Lung (tissue), 12 donors: ENCODE measurements around the gene COX4I1. TPM values are rescaled to one million over a fixed set of nuclear protein-coding genes. Genes with fewer than 3 reads are reported as not detected.

Source experiments
- ATAC-seq: fragments of 200-7000 bp; cut with Tn5 transposase; one replicate; pipeline ENCODE4 v1.9.1; 2020; ENCODE audit warnings: moderate number of reproducible peaks; ENCODE audit not compliant: insufficient read depth, low FRiP score
- DNase-seq, 3 donors: peaks; one replicate each; pipeline ENCODE4 v3.0.0-alpha.2; 2013 to 2017
- H3K27ac ChIP-seq, 2 donors: one replicate each; pipeline ENCODE4 v1.5.1; 2013; ENCODE audit warnings: mild to moderate bottlenecking in 2 of 2, moderate library complexity in 2 of 2, control low read depth in 1 of 2, inconsistent platforms in 1 of 2, low read depth in 1 of 2, low read length in 1 of 2
- H3K27me3 ChIP-seq, 3 donors: one replicate each; pipeline ENCODE4 v1.5.1; 2013; ENCODE audit warnings: low read length in 2 of 3; ENCODE audit not compliant: control insufficient read depth in 3 of 3, insufficient read depth in 3 of 3
- H3K36me3 ChIP-seq, 4 donors: one replicate each; pipeline ENCODE4 v1.5.1; 2013; ENCODE audit warnings: low read length in 4 of 4, mild to moderate bottlenecking in 1 of 4, moderate library complexity in 1 of 4; ENCODE audit not compliant: control insufficient read depth in 4 of 4, insufficient read depth in 4 of 4
- H3K4me1 ChIP-seq, 5 donors: one replicate each; pipeline ENCODE4 v1.5.1; 2013; ENCODE audit warnings: low read length in 5 of 5, mild to moderate bottlenecking in 2 of 5, moderate library complexity in 1 of 5; ENCODE audit not compliant: control insufficient read depth in 5 of 5, insufficient read depth in 5 of 5
- H3K4me3 ChIP-seq: one replicate; pipeline ENCODE4 v1.5.1; 2013; ENCODE audit warnings: mild to moderate bottlenecking, control low read depth, moderate library complexity
- H3K9ac ChIP-seq, 2 donors: one replicate each; pipeline ENCODE4 v1.5.1; 2013; ENCODE audit warnings: low read length in 2 of 2, control low read depth in 1 of 2; ENCODE audit not compliant: insufficient read depth in 1 of 2
- H3K9me3 ChIP-seq, 4 donors: one replicate each; pipeline ENCODE4 v1.5.1; 2013; ENCODE audit warnings: low read length in 3 of 4, mild to moderate bottlenecking in 1 of 4, moderate library complexity in 1 of 4; ENCODE audit not compliant: control insufficient read depth in 4 of 4, insufficient read depth in 3 of 4
- WGBS, 2 donors: extraction: QIAGEN DNeasy Blood & Tissue Kit; methylation state at CpG; one replicate each; pipeline ENCODE4 v1.1.7; 2013; 5-methylcytosine and 5-hydroxymethylcytosine counted together
- polyA plus RNA-seq, 2 donors: library from polyadenylated mRNA; stranded (reverse); fragments of 200-250 nt; gene quantifications; one replicate each; pipeline ENCODE4 v1.2.1, GENCODE V29; 2013
- total RNA-seq, 2 donors: library from RNA; depleted of rRNA in 1 of 2; stranded (reverse); fragments of >200 nt in 1 of 2; gene quantifications; one replicate each; pipeline ENCODE4 v1.2.1, GENCODE V29; 2014 to 2021
- TF ChIP-seq, protein P1 (sequence below): IDR thresholded peaks from 2 replicates; pipeline ENCODE4 v1.5.1; 2012; ENCODE audit warnings: mild to moderate bottlenecking; ENCODE audit errors: control extremely low read depth, extremely low read depth
- donor health status: control.
- donor health status: control.
- donor health status: Bipolar disorder and iron deficiency.
- donor health status: healthy.
- donor health status: DM: yes; HTN: yes; CAD: no.

Gene COX4I1
- total and polyA plus RNA-seq, 4 donors: 243 to 1,291 (median 532) TPM

DNA sequence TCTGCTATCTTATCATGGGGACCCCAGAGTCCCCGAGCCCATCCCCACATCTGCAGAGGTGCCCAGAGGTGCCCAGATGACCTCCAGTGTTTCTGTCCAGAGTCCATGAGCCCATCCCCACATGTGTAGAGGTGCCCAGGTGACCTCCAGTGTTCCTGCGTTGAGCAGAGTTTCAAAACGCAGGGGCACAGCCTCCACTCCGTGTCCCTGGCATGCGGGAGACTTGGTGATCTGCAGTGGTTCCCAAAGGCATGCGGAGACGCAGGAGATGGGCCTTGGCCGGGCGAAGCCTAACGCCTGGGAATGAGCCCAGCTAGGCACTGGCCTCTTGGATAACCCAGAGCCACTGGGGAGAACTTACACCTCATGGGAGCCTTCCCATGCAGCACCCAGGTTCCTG lies 41.3 kb downstream of the COX4I1 start:
- Histone ChIP-seq H3K4me3 (no peak overlapping the region), H3K27me3 (peaks cover 0 to 6% (median 0%) of the 10 kb centered on the region in 3 donors), H3K27ac (no peak overlapping the region), H3K4me1 (peaks cover 0 to 10% (median 8%) of the 10 kb centered on the region in 5 donors), H3K9ac (no peak overlapping the region), H3K36me3 (no peaks in the 10 kb centered on the region), H3K9me3 (peaks cover 0 to 4% (median 0%) of the 10 kb centered on the region in 4 donors)
- WGBS, 2 donors: 93 to 97% methylated on average over 10 of the region's 10 CpGs
- DNase-seq (no peak), ATAC-seq (no peak)
- TF ChIP-seq, protein P1, sequence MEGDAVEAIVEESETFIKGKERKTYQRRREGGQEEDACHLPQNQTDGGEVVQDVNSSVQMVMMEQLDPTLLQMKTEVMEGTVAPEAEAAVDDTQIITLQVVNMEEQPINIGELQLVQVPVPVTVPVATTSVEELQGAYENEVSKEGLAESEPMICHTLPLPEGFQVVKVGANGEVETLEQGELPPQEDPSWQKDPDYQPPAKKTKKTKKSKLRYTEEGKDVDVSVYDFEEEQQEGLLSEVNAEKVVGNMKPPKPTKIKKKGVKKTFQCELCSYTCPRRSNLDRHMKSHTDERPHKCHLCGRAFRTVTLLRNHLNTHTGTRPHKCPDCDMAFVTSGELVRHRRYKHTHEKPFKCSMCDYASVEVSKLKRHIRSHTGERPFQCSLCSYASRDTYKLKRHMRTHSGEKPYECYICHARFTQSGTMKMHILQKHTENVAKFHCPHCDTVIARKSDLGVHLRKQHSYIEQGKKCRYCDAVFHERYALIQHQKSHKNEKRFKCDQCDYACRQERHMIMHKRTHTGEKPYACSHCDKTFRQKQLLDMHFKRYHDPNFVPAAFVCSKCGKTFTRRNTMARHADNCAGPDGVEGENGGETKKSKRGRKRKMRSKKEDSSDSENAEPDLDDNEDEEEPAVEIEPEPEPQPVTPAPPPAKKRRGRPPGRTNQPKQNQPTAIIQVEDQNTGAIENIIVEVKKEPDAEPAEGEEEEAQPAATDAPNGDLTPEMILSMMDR: no peak

DNA sequence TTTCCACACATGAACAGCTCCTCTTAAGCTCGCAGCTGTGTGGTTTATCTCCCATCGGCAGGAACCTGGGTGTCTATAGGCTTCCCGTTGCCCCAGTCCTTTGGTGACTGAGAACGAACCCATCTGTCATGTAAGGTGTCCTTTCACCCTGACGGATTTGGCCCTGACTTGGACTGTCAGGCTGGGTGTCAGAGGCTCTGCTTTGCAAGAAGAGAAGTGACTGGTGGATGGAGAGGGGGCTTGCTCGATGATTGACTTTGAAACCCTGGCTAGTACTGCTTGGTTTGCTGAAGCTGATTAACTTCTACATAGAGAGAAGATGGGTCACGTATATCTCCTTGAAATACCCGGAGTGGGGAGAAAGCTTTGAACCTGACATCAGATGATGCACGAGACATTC lies 42.9 kb downstream of the COX4I1 start:
- Histone ChIP-seq H3K36me3 (no peaks in the 10 kb centered on the region), H3K27me3 (no peaks in the 10 kb centered on the region), H3K4me1 (peaks cover 0 to 10% (median 8%) of the 10 kb centered on the region in 5 donors), H3K4me3 (no peak overlapping the region), H3K9me3 (peaks cover 0 to 4% (median 0%) of the 10 kb centered on the region in 4 donors), H3K27ac (no peak overlapping the region), H3K9ac (no peak overlapping the region)
- ATAC-seq: no peak
- WGBS, 2 donors: 91% methylated on average over 9 of the region's 9 CpGs
- DNase-seq: no peak
- TF ChIP-seq, protein P1: no peak

DNA sequence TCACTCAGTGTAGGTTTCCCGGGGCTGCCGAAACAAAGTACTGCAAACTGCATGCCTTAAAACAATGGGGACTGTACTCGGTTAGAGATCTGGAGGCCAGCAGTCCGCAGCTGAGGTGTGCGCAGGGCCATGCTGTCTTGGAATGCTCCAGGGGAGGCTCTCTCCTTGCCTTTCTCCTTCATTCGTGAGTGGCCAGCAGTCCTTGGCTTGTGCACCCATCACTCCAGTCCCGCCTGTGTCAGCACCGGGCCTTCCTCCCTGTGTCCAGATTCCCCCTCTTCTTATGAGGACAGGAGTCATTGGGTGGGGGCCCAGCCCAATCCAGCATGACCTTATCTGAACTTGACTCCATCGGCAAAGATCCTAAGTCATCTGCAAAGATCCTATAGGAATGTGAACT lies 43.4 kb downstream of the COX4I1 start:
- Histone ChIP-seq H3K9ac (no peak overlapping the region), H3K4me1 (peaks cover 0 to 13% (median 8%) of the 10 kb centered on the region in 5 donors), H3K36me3 (no peaks in the 10 kb centered on the region), H3K9me3 (peaks cover 0 to 4% (median 0%) of the 10 kb centered on the region in 4 donors), H3K27me3 (no peaks in the 10 kb centered on the region), H3K4me3 (no peak overlapping the region), H3K27ac (no peak overlapping the region)
- TF ChIP-seq, protein P1: no peak
- ATAC-seq (no peak), DNase-seq (no peak)
- WGBS, 2 donors: 95 to 96% methylated on average over 9 of the region's 9 CpGs

DNA sequence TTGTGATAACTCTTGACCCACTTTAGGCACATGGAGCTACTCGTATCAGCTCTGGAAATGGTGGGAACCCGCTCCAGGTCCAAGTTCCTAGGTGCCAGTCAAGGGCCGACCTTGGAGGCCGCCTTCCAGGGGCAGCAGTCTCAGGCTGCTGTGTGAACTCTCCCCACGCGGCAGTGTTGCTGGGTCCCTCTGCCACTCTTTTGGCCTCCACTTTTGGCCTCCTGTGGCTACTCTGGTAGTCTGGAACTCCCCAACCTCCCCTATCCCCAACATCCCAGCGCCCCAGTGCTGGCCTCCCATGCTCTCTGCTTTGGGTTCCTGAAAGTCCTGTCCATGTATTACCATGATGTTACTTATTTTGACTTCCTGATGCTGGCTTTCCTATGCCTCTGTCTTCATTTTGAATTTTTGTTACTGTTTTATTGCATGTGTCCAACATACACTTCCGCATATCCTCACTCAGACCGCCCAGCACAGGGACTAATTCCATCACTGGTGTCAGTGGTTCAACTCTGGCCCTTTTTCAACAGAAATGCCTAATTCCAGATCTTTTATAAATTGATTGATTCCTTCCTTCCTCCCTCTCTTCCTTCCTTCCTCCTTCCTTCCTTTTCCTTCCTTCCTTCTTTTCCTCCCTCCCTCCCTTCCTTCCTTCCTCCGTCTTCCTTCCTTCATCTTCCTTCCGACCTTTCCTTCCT lies 44.1 kb downstream of the COX4I1 start:
- peaks cover 0 to 13% (median 8%) of the 10 kb centered on the region in 5 donors for H3K4me1 ChIP-seq
- ATAC-seq (no peak), DNase-seq (no peak)
- TF ChIP-seq, protein P1: no peak
- peaks cover 0 to 4% (median 0%) of the 10 kb centered on the region in 4 donors for H3K9me3 ChIP-seq
- 90 to 95% methylated on average over 11 of the region's 11 CpGs for WGBS, 2 donors
- H3K36me3 ChIP-seq: no peaks in the 10 kb centered on the region
- no peak overlapping the region for H3K9ac ChIP-seq
- no peak overlapping the region for H3K4me3 ChIP-seq
- no peak overlapping the region for H3K27ac ChIP-seq
- H3K27me3 ChIP-seq: no peaks in the 10 kb centered on the region
